ENCODE measurements around the gene ST6GALNAC3.

DNA sequence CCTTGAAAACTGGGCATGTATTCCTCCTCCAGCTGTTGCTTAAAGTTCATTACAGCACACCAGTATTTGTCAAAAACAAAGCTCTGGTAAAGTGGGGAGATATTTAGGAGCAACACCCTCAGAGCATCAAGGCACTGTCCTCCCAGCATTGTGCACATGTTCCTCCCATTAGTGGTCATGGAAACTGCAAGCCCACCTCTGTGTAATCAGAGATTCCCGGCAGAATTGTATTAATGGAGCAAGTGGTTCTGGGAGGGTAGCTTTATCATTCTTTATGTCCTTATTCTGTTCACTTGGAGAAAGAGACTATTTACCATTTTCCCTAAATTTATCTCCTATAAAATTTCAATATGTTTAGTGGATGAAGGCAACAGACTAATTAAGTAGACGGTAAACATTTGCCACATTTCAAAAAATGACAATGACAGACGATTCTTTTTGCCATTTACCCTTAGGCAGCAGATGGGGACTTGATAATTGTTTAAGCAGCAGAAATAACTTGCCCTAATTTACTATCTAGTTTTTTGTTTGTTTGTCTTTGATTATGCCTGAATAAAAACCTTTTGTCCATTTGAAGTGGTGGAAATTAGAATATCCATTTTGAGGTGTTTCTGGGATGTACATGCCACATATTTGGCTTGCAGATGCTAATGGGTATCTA lies 503.1 kb downstream of the ST6GALNAC3 start:
- TF ChIP-seq ZNF302 (tag by site-specific recombination; IDR thresholded peaks at IDR 0.05; ENCODE audit: low read depth) (no peak), ZNF311 (tag by site-specific recombination; IDR thresholded peaks at IDR 0.05; ENCODE audit: borderline replicate concordance) (no peak), ZNF623 (tag by site-specific recombination; IDR thresholded peaks at IDR 0.05) (no peak), KLF7 (tag by site-specific recombination; IDR thresholded peaks at IDR 0.05; ENCODE audit: borderline replicate concordance) (no peak), ZNF292 (tag by site-specific recombination; IDR thresholded peaks at IDR 0.05; ENCODE audit: borderline replicate concordance, low read depth) (no peak), ZNF776 (tag by site-specific recombination; IDR thresholded peaks at IDR 0.05; ENCODE audit: borderline replicate concordance) (no peak), ZFP37 (tag by site-specific recombination; IDR thresholded peaks at IDR 0.05) (no peak), ZBTB8A (tag by site-specific recombination; IDR thresholded peaks at IDR 0.05) (no peak), ZNF501 (tag by site-specific recombination; IDR thresholded peaks at IDR 0.05) (no peak), HOXA7 (CRISPR knock-in tag; IDR thresholded peaks at IDR 0.05; ENCODE audit: borderline replicate concordance) (no peak), YY1 (tag by site-specific recombination; IDR thresholded peaks at IDR 0.05) (no peak)
- TF ChIP-seq, protein P1, sequence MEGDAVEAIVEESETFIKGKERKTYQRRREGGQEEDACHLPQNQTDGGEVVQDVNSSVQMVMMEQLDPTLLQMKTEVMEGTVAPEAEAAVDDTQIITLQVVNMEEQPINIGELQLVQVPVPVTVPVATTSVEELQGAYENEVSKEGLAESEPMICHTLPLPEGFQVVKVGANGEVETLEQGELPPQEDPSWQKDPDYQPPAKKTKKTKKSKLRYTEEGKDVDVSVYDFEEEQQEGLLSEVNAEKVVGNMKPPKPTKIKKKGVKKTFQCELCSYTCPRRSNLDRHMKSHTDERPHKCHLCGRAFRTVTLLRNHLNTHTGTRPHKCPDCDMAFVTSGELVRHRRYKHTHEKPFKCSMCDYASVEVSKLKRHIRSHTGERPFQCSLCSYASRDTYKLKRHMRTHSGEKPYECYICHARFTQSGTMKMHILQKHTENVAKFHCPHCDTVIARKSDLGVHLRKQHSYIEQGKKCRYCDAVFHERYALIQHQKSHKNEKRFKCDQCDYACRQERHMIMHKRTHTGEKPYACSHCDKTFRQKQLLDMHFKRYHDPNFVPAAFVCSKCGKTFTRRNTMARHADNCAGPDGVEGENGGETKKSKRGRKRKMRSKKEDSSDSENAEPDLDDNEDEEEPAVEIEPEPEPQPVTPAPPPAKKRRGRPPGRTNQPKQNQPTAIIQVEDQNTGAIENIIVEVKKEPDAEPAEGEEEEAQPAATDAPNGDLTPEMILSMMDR (tag by site-specific recombination; IDR thresholded peaks at IDR 0.05), result no peak

All from HEK293 (cell line).